ENCODE measurements around the gene EIF1B.

The EIF1B gene

GRCh38 chr3:40333416-40333815 is 23.9 kb downstream of the EIF1B start:
- Histone ChIP-seq H3K36me3 (ENCODE audit: insufficient read depth, low read depth, low read length) (no peaks in the 10 kb centered on the region), H3K9ac (ENCODE audit: low read depth, low read length) (no peak overlapping the region), H3K27ac (ENCODE audit: low read length) (no peak overlapping the region), H3K27me3 (ENCODE audit: insufficient read depth, low read length) (no peaks in the 10 kb centered on the region), H3K4me1 (ENCODE audit: insufficient read depth, low read length) (peaks cover 14% of the 10 kb centered on the region; the same call in 1 of the 2 replicates), H3K9me3 (ENCODE audit: insufficient read depth, low read depth, low read length) (no peaks in the 10 kb centered on the region), H3K4me3 (ENCODE audit: low read length) (no peak overlapping the region)

DNA sequence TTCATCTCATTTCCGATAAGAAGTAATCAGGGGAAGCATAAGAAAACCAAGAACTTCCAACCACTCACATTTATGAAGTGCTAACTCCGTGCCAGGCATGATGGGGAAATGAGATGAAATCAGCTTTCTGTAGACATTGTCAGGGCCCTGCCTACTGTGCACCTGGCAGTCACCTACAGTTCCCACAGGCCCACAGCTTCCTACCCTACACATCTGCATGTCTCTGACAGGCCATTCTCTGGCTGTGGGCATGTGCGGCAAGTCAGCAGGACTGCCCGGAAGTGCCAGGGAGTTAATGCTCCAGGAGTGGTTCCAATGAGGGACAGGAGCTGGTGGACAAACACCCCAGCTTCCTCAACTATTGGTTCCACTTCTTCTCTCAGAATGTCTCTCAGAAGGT is 24.3 kb downstream of the EIF1B start:
- peaks cover 9% of the 10 kb centered on the region; the same call in 1 of the 2 replicates for H3K4me1 ChIP-seq (ENCODE audit: insufficient read depth, low read length)
- no peak overlapping the region for H3K4me3 ChIP-seq (ENCODE audit: low read length)
- no peak overlapping the region for H3K27ac ChIP-seq (ENCODE audit: low read length)
- no peaks in the 10 kb centered on the region for H3K9me3 ChIP-seq (ENCODE audit: insufficient read depth, low read depth, low read length)
- H3K27me3 ChIP-seq (ENCODE audit: insufficient read depth, low read length), result no peaks in the 10 kb centered on the region
- no peak overlapping the region for H3K9ac ChIP-seq (ENCODE audit: low read depth, low read length)
- no peaks in the 10 kb centered on the region for H3K36me3 ChIP-seq (ENCODE audit: insufficient read depth, low read depth, low read length)

- H3K4me3 ChIP-seq (ENCODE audit: low read length), result no peak overlapping the region
- H3K36me3 ChIP-seq (ENCODE audit: insufficient read depth, low read depth, low read length), result no peaks in the 10 kb centered on the region
- no peaks in the 10 kb centered on the region for H3K4me1 ChIP-seq (ENCODE audit: insufficient read depth, low read length)
- H3K27me3 ChIP-seq (ENCODE audit: insufficient read depth, low read length), result no peaks in the 10 kb centered on the region
- no peak overlapping the region for H3K27ac ChIP-seq (ENCODE audit: low read length)
- no peaks in the 10 kb centered on the region for H3K9me3 ChIP-seq (ENCODE audit: insufficient read depth, low read depth, low read length)
- no peak overlapping the region for H3K9ac ChIP-seq (ENCODE audit: low read depth, low read length)
These were observed 26.6 kb downstream of the EIF1B start for GRCh38 chr3:40336101-40336500.

- H3K4me3 ChIP-seq (ENCODE audit: low read length), result no peak overlapping the region
- no peaks in the 10 kb centered on the region for H3K9me3 ChIP-seq (ENCODE audit: insufficient read depth, low read depth, low read length)
- H3K36me3 ChIP-seq (ENCODE audit: insufficient read depth, low read depth, low read length), result no peaks in the 10 kb centered on the region
- no peak overlapping the region for H3K9ac ChIP-seq (ENCODE audit: low read depth, low read length)
- no peaks in the 10 kb centered on the region for H3K4me1 ChIP-seq (ENCODE audit: insufficient read depth, low read length)
- no peak overlapping the region for H3K27ac ChIP-seq (ENCODE audit: low read length)
- no peaks in the 10 kb centered on the region for H3K27me3 ChIP-seq (ENCODE audit: insufficient read depth, low read length)
These were observed 27.1 kb downstream of the EIF1B start for GRCh38 chr3:40336511-40337135.

- no peak overlapping the region for H3K27ac ChIP-seq (ENCODE audit: low read length)
- H3K9me3 ChIP-seq (ENCODE audit: insufficient read depth, low read depth, low read length), result no peaks in the 10 kb centered on the region
- no peak overlapping the region for H3K4me3 ChIP-seq (ENCODE audit: low read length)
- no peak overlapping the region for H3K9ac ChIP-seq (ENCODE audit: low read depth, low read length)
- no peaks in the 10 kb centered on the region for H3K4me1 ChIP-seq (ENCODE audit: insufficient read depth, low read length)
- no peaks in the 10 kb centered on the region for H3K27me3 ChIP-seq (ENCODE audit: insufficient read depth, low read length)
- no peaks in the 10 kb centered on the region for H3K36me3 ChIP-seq (ENCODE audit: insufficient read depth, low read depth, low read length)
These were observed 27.9 kb downstream of the EIF1B start for GRCh38 chr3:40337136-40338108.

DNA sequence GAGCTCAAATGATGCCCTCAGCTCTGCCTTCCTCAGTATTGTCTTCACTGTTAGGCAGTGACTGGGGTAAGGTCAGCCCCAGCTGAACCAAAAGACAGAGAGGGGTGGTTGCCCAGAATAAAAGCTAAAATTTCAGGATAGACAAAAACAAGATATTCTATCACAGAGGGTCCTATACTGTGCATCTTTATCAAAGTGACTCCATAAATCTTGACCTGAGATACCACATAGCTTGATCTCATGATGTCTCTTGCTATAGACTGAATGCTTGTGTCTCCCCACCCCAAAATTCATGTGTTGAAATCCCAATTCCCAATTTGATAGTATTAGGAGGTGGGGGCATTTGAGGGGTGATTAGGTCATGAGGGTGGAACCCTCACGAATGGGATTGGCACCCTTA is 30.4 kb downstream of the EIF1B start:
- no peaks in the 10 kb centered on the region for H3K27me3 ChIP-seq (ENCODE audit: insufficient read depth, low read length)
- H3K4me1 ChIP-seq (ENCODE audit: insufficient read depth, low read length), result no peaks in the 10 kb centered on the region
- no peak overlapping the region for H3K4me3 ChIP-seq (ENCODE audit: low read length)
- H3K27ac ChIP-seq (ENCODE audit: low read length), result no peak overlapping the region
- no peaks in the 10 kb centered on the region for H3K36me3 ChIP-seq (ENCODE audit: insufficient read depth, low read depth, low read length)
- H3K9ac ChIP-seq (ENCODE audit: low read depth, low read length), result no peak overlapping the region
- no peaks in the 10 kb centered on the region for H3K9me3 ChIP-seq (ENCODE audit: insufficient read depth, low read depth, low read length)

DNA sequence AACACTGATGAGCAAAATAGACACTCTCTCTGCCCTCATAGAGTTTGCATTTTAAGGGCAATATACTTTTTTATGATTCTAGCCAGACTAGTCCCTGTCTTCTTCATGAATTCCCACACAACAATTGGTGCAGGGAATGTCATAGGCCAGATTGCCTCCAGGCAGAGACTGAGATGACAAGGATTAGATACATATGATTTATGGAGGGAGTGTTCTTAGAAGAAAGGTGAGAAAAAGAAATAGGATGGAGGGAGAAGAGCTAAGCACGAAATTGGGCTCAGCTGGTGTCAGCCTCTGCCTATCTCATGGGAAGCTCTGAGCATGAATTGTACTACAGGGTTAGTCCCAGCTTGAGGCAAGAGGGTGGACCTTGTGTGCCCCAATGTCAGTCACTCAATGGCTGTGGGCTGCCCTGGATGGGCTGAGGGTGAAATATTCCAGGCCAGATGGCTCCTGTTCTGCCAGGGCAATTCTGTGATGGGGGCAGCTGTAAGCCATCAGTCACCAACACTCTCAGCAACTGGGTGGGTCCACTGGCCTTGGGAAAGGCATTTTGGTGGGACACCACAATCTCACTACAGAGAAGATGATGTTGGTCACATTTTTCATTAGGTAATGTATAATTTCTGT is 31.1 kb downstream of the EIF1B start:
- no peaks in the 10 kb centered on the region for H3K9me3 ChIP-seq (ENCODE audit: insufficient read depth, low read depth, low read length)
- H3K9ac ChIP-seq (ENCODE audit: low read depth, low read length), result no peak overlapping the region
- no peak overlapping the region for H3K27ac ChIP-seq (ENCODE audit: low read length)
- H3K4me1 ChIP-seq (ENCODE audit: insufficient read depth, low read length), result no peaks in the 10 kb centered on the region
- H3K4me3 ChIP-seq (ENCODE audit: low read length), result no peak overlapping the region
- no peaks in the 10 kb centered on the region for H3K36me3 ChIP-seq (ENCODE audit: insufficient read depth, low read depth, low read length)
- no peaks in the 10 kb centered on the region for H3K27me3 ChIP-seq (ENCODE audit: insufficient read depth, low read length)

- H3K27me3 ChIP-seq (ENCODE audit: insufficient read depth, low read length), result no peaks in the 10 kb centered on the region
- no peak overlapping the region for H3K9ac ChIP-seq (ENCODE audit: low read depth, low read length)
- H3K27ac ChIP-seq (ENCODE audit: low read length), result no peak overlapping the region
- no peak overlapping the region for H3K4me3 ChIP-seq (ENCODE audit: low read length)
- no peaks in the 10 kb centered on the region for H3K36me3 ChIP-seq (ENCODE audit: insufficient read depth, low read depth, low read length)
- no peaks in the 10 kb centered on the region for H3K4me1 ChIP-seq (ENCODE audit: insufficient read depth, low read length)
- no peaks in the 10 kb centered on the region for H3K9me3 ChIP-seq (ENCODE audit: insufficient read depth, low read depth, low read length)
These were observed 32.2 kb downstream of the EIF1B start for GRCh38 chr3:40341671-40342070.

DNA sequence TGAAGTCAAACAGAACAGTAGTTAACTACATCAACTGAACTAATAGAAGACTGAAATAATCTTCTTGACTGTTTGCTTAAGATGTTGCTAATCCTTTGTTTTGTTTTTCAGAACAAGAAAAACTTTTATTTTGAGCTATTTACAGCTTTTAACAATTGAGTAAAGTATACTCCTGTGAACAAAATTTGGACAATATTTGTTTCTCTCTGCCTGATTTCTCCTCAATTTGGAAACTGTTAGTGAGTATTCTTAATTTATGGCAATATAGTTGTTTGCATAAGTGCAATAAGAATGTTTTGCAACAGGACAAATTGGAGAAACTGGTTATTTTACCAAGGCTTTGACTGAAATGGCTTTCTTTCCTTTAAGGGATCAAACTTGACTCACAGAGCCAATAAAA is 41.0 kb downstream of the EIF1B start:
- Histone ChIP-seq H3K4me3 (ENCODE audit: low read length) (no peak overlapping the region), H3K9ac (ENCODE audit: low read depth, low read length) (no peak overlapping the region), H3K36me3 (ENCODE audit: insufficient read depth, low read depth, low read length) (no peaks in the 10 kb centered on the region), H3K27ac (ENCODE audit: low read length) (no peak overlapping the region), H3K27me3 (ENCODE audit: insufficient read depth, low read length) (no peaks in the 10 kb centered on the region), H3K9me3 (ENCODE audit: insufficient read depth, low read depth, low read length) (peaks cover 21% of the 10 kb centered on the region), H3K4me1 (ENCODE audit: insufficient read depth, low read length) (no peaks in the 10 kb centered on the region)

GRCh38 chr3:40355410-40355809 is 45.9 kb downstream of the EIF1B start:
- no peak overlapping the region for H3K27ac ChIP-seq (ENCODE audit: low read length)
- no peaks in the 10 kb centered on the region for H3K4me1 ChIP-seq (ENCODE audit: insufficient read depth, low read length)
- no peaks in the 10 kb centered on the region for H3K27me3 ChIP-seq (ENCODE audit: insufficient read depth, low read length)

GRCh38 chr3:40358454-40358853 is 48.9 kb downstream of the EIF1B start:
- Histone ChIP-seq H3K27me3 (ENCODE audit: insufficient read depth, low read length) (no peaks in the 10 kb centered on the region), H3K4me1 (ENCODE audit: insufficient read depth, low read length) (no peaks in the 10 kb centered on the region), H3K9me3 (ENCODE audit: insufficient read depth, low read depth, low read length) (no peaks in the 10 kb centered on the region; the same call in 1 of the 2 replicates), H3K4me3 (ENCODE audit: low read length) (no peak overlapping the region), H3K36me3 (ENCODE audit: insufficient read depth, low read depth, low read length) (no peaks in the 10 kb centered on the region), H3K9ac (ENCODE audit: low read depth, low read length) (no peak overlapping the region), H3K27ac (ENCODE audit: low read length) (no peak overlapping the region)

More at GRCh38 chr3:40355410-40355809, 45.9 kb downstream of the EIF1B start:
- H3K9ac ChIP-seq (ENCODE audit: low read depth, low read length), result no peak overlapping the region
- H3K36me3 ChIP-seq (ENCODE audit: insufficient read depth, low read depth, low read length), result no peaks in the 10 kb centered on the region
- H3K9me3 ChIP-seq (ENCODE audit: insufficient read depth, low read depth, low read length), result peaks cover 16% of the 10 kb centered on the region
- no peak overlapping the region for H3K4me3 ChIP-seq (ENCODE audit: low read length)

Measured in iPS-20b (cell line).